LNCaP clone FGC (cell line): ENCODE data around the gene CACNA2D1.

ENCODE experiments used
- DNase-seq: peaks from one replicate; pipeline ENCODE4 v3.0.0-alpha.2; 2011; ENCODE audit warnings: low read depth
- H3K4me3 ChIP-seq: 2 replicates; pipeline ENCODE4 v1.5.1; 2011; ENCODE audit warnings: mild to moderate bottlenecking, low read depth, low read length, control low read depth
- CTCF ChIP-seq: IDR thresholded peaks from 2 replicates; pipeline ENCODE4 v1.5.1; 2012; ENCODE audit warnings: mild to moderate bottlenecking; ENCODE audit not compliant: control insufficient read depth, insufficient read depth; ENCODE audit errors: extremely low read depth

The CACNA2D1 gene

GRCh38 chr7:82428186-82428961, 15.2 kb downstream of the CACNA2D1 start:
- no peak for DNase-seq
- TF ChIP-seq CTCF, result no peak
- H3K4me3 ChIP-seq, result no peak overlapping the region

GRCh38 chr7:82423446-82423845, 20.1 kb downstream of the CACNA2D1 start:
- no peak overlapping the region for H3K4me3 ChIP-seq
- TF ChIP-seq CTCF, result no peak
- no peak for DNase-seq

- no peak for DNase-seq
- no peak overlapping the region for H3K4me3 ChIP-seq
- TF ChIP-seq CTCF, result no peak
Measured at GRCh38 chr7:82419200-82419599, 24.4 kb downstream of the CACNA2D1 start.

- TF ChIP-seq CTCF, result no peak
- H3K4me3 ChIP-seq, result no peak overlapping the region
- no peak for DNase-seq
Measured at GRCh38 chr7:82417898-82418297, 25.7 kb downstream of the CACNA2D1 start.

GRCh38 chr7:82416402-82416801, 27.2 kb downstream of the CACNA2D1 start:
- TF ChIP-seq CTCF, result no peak
- DNase-seq, result no peak
- no peak overlapping the region for H3K4me3 ChIP-seq

- TF ChIP-seq CTCF, result no peak
- no peak for DNase-seq
- no peak overlapping the region for H3K4me3 ChIP-seq
Measured at GRCh38 chr7:82414389-82414788, 29.2 kb downstream of the CACNA2D1 start.

- TF ChIP-seq CTCF, result no peak
- no peak overlapping the region for H3K4me3 ChIP-seq
- no peak for DNase-seq
Measured at GRCh38 chr7:82413237-82413636, 30.3 kb downstream of the CACNA2D1 start.
